Muscle of leg (tissue), 11 donors: ENCODE results near the gene IRF9. TPM values are rescaled to one million over a fixed set of nuclear protein-coding genes. Genes with fewer than 3 reads are reported as not detected.

ENCODE experiments used
- DNase-seq: peaks from one replicate; pipeline ENCODE4 v3.0.0; 2013
- H3K27ac ChIP-seq: one replicate; pipeline ENCODE4 v1.5.1; 2013; ENCODE audit warnings: mild to moderate bottlenecking, low read length, control low read depth
- H3K27me3 ChIP-seq: one replicate; pipeline ENCODE4 v1.6.1; 2013; ENCODE audit warnings: low read length; ENCODE audit not compliant: control insufficient read depth, insufficient read depth
- H3K36me3 ChIP-seq: one replicate; pipeline ENCODE4 v1.6.1; 2013; ENCODE audit warnings: low read length; ENCODE audit not compliant: control insufficient read depth, insufficient read depth
- H3K4me1 ChIP-seq: one replicate; pipeline ENCODE4 v1.6.1; 2013; ENCODE audit warnings: low read length; ENCODE audit not compliant: control insufficient read depth, insufficient read depth
- H3K4me3 ChIP-seq: one replicate; pipeline ENCODE4 v1.5.1; 2013; ENCODE audit warnings: low read length, control low read depth
- H3K9me3 ChIP-seq: replicated peaks from 2 replicates; pipeline ENCODE4 v1.6.1; 2013; ENCODE audit warnings: low read depth, low read length; ENCODE audit not compliant: control insufficient read depth
- WGBS: methylation state at CpG from one replicate; pipeline ENCODE4 v1.1.5; 2013; ENCODE audit warnings: missing lambda C conversion rate; ENCODE audit not compliant: insufficient coverage; 5-methylcytosine and 5-hydroxymethylcytosine counted together
- polyA plus RNA-seq, 8 donors: library from polyadenylated mRNA; unstranded; fragments of 120-200 nt; gene quantifications; one replicate each; pipeline versions ENCODE4 v1.2.1 to v1.2.3, GENCODE V29; 2013; ENCODE audit warnings: inconsistent platforms in 1 of 8, low replicate concordance in 1 of 8; ENCODE audit not compliant: insufficient read length in 8 of 8, insufficient read depth in 1 of 8
- total RNA-seq: library from RNA; stranded (reverse); fragments of 120-200 nt; gene quantifications from one replicate; pipeline ENCODE4 v1.2.4, GENCODE V29; 2013

Gene IRF9
- total and polyA plus RNA-seq, 9 donors: 24.0 to 36.3 (median 26.9) TPM

- DNase-seq: no peak
- H3K4me1 ChIP-seq: peaks cover 43% of the 10 kb centered on the region
- peak overlapping the region; percentile 90 for H3K27ac ChIP-seq
- H3K4me3 ChIP-seq: peak overlapping the region; percentile 61
- 53% methylated on average over 10 of the region's 15 CpGs for WGBS
- H3K9me3 ChIP-seq: no peaks in the 10 kb centered on the region
- peaks cover 7% of the 10 kb centered on the region for H3K36me3 ChIP-seq
- no peaks in the 10 kb centered on the region for H3K27me3 ChIP-seq
Observed at GRCh38 chr14:24131549-24131966, 29.5 kb upstream of the IRF9 start.

GRCh38 chr14:24132061-24132685, 28.9 kb upstream of the IRF9 start:
- peaks cover 49% of the 10 kb centered on the region for H3K4me1 ChIP-seq
- H3K9me3 ChIP-seq: no peaks in the 10 kb centered on the region
- no peak for DNase-seq
- no peaks in the 10 kb centered on the region for H3K27me3 ChIP-seq
- peaks cover 12% of the 10 kb centered on the region for H3K36me3 ChIP-seq
- 55% methylated on average over 24 of the region's 24 CpGs for WGBS
- H3K27ac ChIP-seq: peak overlapping the region; percentile 90
- peak overlapping the region; percentile 61 for H3K4me3 ChIP-seq

GRCh38 chr14:24132976-24133375, 28.1 kb upstream of the IRF9 start:
- Histone ChIP-seq H3K27me3 (no peaks in the 10 kb centered on the region), H3K9me3 (no peaks in the 10 kb centered on the region), H3K27ac (peak overlapping the region; percentile 90), H3K36me3 (peaks cover 20% of the 10 kb centered on the region), H3K4me1 (peaks cover 54% of the 10 kb centered on the region), H3K4me3 (peak overlapping the region; percentile 61)
- DNase-seq: no peak
- no CpG with 5 or more reads among the region's 2 CpGs for WGBS

DNA sequence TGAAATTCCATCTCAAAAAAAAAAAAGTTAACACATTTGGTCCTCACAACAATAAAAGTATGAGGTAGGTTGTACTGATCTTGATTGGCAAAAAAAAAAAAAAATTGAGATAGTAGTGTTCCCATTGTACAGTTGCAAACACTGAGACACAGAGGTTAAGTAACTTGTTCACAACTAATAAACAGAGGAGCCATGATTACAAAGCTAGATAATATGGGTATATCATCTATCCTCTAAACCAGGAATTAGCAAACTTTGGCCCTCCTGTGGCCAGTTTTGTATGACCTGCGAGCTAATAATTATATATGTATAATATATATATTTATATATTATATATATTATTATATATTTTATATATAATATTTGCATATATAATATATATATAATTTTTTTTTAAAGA, 27.3 kb upstream of the IRF9 start:
- Histone ChIP-seq H3K4me1 (peaks cover 60% of the 10 kb centered on the region), H3K4me3 (no peak overlapping the region), H3K27me3 (no peaks in the 10 kb centered on the region), H3K36me3 (peaks cover 27% of the 10 kb centered on the region), H3K27ac (no peak overlapping the region), H3K9me3 (no peaks in the 10 kb centered on the region)
- WGBS: no CpG with 5 or more reads among the region's 1 CpG
- no peak for DNase-seq

DNA sequence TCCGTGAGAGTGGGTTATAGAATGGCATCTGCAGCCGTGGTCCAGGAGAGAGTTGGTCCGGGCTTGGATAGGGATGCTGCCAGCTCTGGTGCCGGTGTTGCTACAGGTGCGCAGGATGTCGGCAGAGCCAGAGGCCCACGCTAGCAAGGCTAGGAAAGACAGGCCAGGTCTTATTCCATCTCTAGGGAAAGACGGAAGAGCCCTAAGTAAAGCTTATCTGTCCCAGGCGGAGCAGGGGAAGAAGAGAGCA, 25.6 kb upstream of the IRF9 start:
- DNase-seq: no peak
- 2% methylated on average over 9 of the region's 9 CpGs for WGBS
- peaks cover 37% of the 10 kb centered on the region for H3K36me3 ChIP-seq
- H3K4me1 ChIP-seq: peaks cover 64% of the 10 kb centered on the region
- no peaks in the 10 kb centered on the region for H3K27me3 ChIP-seq
- peak overlapping the region; percentile 90 for H3K27ac ChIP-seq
- no peaks in the 10 kb centered on the region for H3K9me3 ChIP-seq
- H3K4me3 ChIP-seq: peak overlapping the region; percentile 95

- DNase-seq: peak; percentile 95
- Histone ChIP-seq H3K36me3 (peaks cover 37% of the 10 kb centered on the region), H3K27ac (peak within 1 kb of the TSS; percentile 90), H3K4me1 (peaks cover 63% of the 10 kb centered on the region), H3K9me3 (no peaks in the 10 kb centered on the region), H3K4me3 (peak within 1 kb of the TSS; percentile 95), H3K27me3 (no peaks in the 10 kb centered on the region)
- under 1% methylated on average over 70 of the region's 75 CpGs for WGBS
Observed at GRCh38 chr14:24135834-24136683, 25.0 kb upstream of the IRF9 start, which contains the start of gene PSME1. PSME1 (plus strand) TSS chr14:24136194; CDS start chr14:24136263, 69 bp downstream.

DNA sequence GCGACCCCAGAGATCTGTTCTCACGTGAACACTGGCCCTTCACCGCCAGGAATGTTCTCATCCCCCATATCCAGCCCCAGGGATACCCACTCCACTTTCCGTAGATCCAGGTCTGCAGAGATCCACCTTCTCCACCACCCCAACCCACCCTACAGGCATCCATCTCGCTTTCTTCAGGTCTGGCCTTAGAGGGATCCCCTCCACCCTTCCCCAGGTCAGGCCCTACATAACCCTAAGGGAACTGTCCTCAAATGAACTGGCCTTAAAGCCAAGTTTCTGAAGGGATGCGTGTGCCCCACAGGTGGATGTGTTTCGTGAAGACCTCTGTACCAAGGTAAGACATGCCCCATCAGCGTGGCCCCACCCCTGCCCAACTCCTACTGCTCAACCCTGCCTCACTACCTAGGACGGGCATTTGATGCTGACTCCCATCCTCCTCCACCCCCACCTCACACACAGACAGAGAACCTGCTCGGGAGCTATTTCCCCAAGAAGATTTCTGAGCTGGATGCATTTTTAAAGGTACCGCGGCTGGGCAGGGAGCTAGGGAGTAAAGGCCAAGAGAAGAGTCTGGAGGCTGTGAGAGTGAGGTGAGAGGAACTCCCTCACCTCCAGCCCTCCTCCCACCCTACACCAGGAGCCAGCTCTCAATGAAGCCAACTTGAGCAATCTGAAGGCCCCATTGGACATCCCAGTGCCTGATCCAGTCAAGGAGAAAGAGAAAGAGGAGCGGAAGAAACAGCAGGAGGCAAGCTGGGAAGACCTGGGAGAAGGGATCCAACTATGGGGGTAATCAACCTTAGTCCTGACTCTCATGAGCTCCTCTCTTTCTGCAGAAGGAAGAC, 24.2 kb upstream of the IRF9 start:
- H3K4me1 ChIP-seq: peaks cover 61% of the 10 kb centered on the region
- H3K4me3 ChIP-seq: peak overlapping the region; percentile 95
- H3K27me3 ChIP-seq: no peaks in the 10 kb centered on the region
- no peak for DNase-seq
- no peaks in the 10 kb centered on the region for H3K9me3 ChIP-seq
- peaks cover 37% of the 10 kb centered on the region for H3K36me3 ChIP-seq
- 28% methylated on average over 7 of the region's 13 CpGs for WGBS
- peak overlapping the region; percentile 79 for H3K27ac ChIP-seq

GRCh38 chr14:24137529-24138395, 23.3 kb upstream of the IRF9 start:
- Histone ChIP-seq H3K27me3 (no peaks in the 10 kb centered on the region), H3K4me1 (peaks cover 57% of the 10 kb centered on the region), H3K4me3 (no peak overlapping the region), H3K27ac (no peak overlapping the region), H3K9me3 (no peaks in the 10 kb centered on the region), H3K36me3 (peaks cover 33% of the 10 kb centered on the region)
- 85% methylated on average over 6 of the region's 8 CpGs for WGBS
- no peak for DNase-seq

DNA sequence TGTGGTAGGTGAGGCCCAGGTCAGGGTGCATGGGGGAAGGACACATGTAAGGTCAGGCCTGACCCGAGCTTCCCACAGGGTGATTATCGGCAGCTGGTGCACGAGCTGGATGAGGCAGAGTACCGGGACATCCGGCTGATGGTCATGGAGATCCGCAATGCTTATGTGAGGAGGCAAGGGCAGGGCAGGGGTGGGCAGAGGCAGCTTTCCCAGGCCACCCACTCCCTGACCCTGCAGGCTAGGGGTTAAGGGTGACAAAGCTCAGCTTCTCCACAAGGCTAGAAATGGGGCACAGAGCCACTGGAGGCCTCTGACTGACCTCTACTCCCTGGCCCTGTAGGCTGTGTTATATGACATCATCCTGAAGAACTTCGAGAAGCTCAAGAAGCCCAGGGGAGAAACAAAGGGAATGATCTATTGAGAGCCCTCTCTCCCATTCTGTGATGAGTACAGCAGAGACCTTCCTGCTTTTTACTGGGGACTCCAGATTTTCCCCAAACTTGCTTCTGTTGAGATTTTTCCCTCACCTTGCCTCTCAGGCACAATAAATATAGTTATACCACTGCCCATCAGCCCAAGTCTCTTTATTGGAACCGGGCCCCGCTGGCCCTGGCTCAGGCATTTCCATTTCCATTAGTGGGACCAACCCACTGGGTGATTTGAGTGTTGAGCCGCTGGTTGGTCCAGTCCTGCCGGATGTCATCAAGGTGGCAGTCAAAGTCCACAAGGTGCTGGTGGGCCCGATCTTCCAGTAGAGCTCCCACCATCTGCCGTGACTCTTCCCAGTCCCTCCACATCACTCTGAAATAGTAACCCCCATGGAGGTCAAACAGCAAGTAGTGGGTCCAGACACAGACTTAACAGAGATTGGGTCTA, 22.4 kb upstream of the IRF9 start:
- H3K9me3 ChIP-seq: no peaks in the 10 kb centered on the region
- no peak for DNase-seq
- H3K4me1 ChIP-seq: peaks cover 51% of the 10 kb centered on the region
- no peak overlapping the region for H3K4me3 ChIP-seq
- peaks cover 37% of the 10 kb centered on the region for H3K36me3 ChIP-seq
- no peaks in the 10 kb centered on the region for H3K27me3 ChIP-seq
- 75% methylated on average over 5 of the region's 13 CpGs for WGBS
- peak overlapping the region; percentile 55 for H3K27ac ChIP-seq
